ENCODE data around the gene RBMS3. TPM values are rescaled to one million over a fixed set of nuclear protein-coding genes. Genes with fewer than 3 reads are reported as not detected.

RBMS3 gene
- total and polyA plus RNA-seq, 2 experiments from 2014 or later = 3.2 to 7.4 TPM

GRCh38 chr3:29576181-29576580, 295.3 kb downstream of the RBMS3 start:
- no peak for DNase-seq (ENCODE audit: low spot score)
- Histone ChIP-seq H3K4me3 (no peak overlapping the region), H3K27ac (ENCODE audit: low read depth) (no peak overlapping the region), H3K27me3 (ENCODE audit: insufficient read depth) (no peaks in the 10 kb centered on the region), H3K4me1 (ENCODE audit: insufficient read depth) (no peaks in the 10 kb centered on the region), H3K4me2 (no peak overlapping the region), H3F3A (replicated peaks; ENCODE audit: low read depth) (no peaks in the 10 kb centered on the region), H3K9me2 (ENCODE audit: insufficient read depth) (no peaks in the 10 kb centered on the region), H3K79me2 (replicated peaks; ENCODE audit: insufficient read depth) (no peaks in the 10 kb centered on the region), H3K36me3 (ENCODE audit: insufficient read depth) (no peaks in the 10 kb centered on the region), H4K20me1 (replicated peaks; ENCODE audit: insufficient read depth) (no peaks in the 10 kb centered on the region), H2AFZ (no peak overlapping the region)
- no peak for ATAC-seq
- no peaks in the 10 kb centered on the region for H3K27me3 Mint-ChIP-seq (ENCODE audit: insufficient read depth, low read depth, poor library complexity)
- no peak overlapping the region for H3K4me3 Mint-ChIP-seq
- TF ChIP-seq NANOG (IDR thresholded peaks at IDR 0.05; ENCODE audit: borderline replicate concordance) = no peak
- TF ChIP-seq STAT1 (IDR thresholded peaks at IDR 0.05; ENCODE audit: unreplicated experiment) = no peak
- no peak overlapping the region for H3K27ac Mint-ChIP-seq
- H3K9me3 Mint-ChIP-seq = no peaks in the 10 kb centered on the region; the same call in 2 of the 3 replicates
- no peaks in the 10 kb centered on the region for H3K4me1 Mint-ChIP-seq
- no peaks in the 10 kb centered on the region for H3K36me3 Mint-ChIP-seq (ENCODE audit: low read depth)

- Histone ChIP-seq H4K20me1 (replicated peaks; ENCODE audit: insufficient read depth) (no peaks in the 10 kb centered on the region), H3K27me3 (ENCODE audit: insufficient read depth) (no peaks in the 10 kb centered on the region), H3K9me2 (ENCODE audit: insufficient read depth) (no peaks in the 10 kb centered on the region), H3K4me3 (no peak overlapping the region), H3K36me3 (ENCODE audit: insufficient read depth) (no peaks in the 10 kb centered on the region), H2AFZ (no peak overlapping the region), H3K27ac (ENCODE audit: low read depth) (no peak overlapping the region), H3K4me2 (no peak overlapping the region), H3K79me2 (replicated peaks; ENCODE audit: insufficient read depth) (no peaks in the 10 kb centered on the region), H3K4me1 (ENCODE audit: insufficient read depth) (no peaks in the 10 kb centered on the region), H3F3A (replicated peaks; ENCODE audit: low read depth) (no peaks in the 10 kb centered on the region)
- no peak overlapping the region for H3K4me3 Mint-ChIP-seq
- no peaks in the 10 kb centered on the region for H3K4me1 Mint-ChIP-seq
- H3K27ac Mint-ChIP-seq = no peak overlapping the region
- H3K36me3 Mint-ChIP-seq (ENCODE audit: low read depth) = no peaks in the 10 kb centered on the region
- no peak for ATAC-seq
- DNase-seq (ENCODE audit: low spot score) = no peak
- no peaks in the 10 kb centered on the region; the same call in 2 of the 3 replicates for H3K9me3 Mint-ChIP-seq
- TF ChIP-seq ZNF331 (CRISPR knock-in tag; IDR thresholded peaks at IDR 0.05; ENCODE audit: low read depth) = no peak
- TF ChIP-seq EZH2 (IDR thresholded peaks at IDR 0.05; ENCODE audit: low read depth, unreplicated experiment) = no peak
- TF ChIP-seq EZH2phosphoT487 (IDR thresholded peaks at IDR 0.05; ENCODE audit: unreplicated experiment) = no peak
- H3K27me3 Mint-ChIP-seq (ENCODE audit: insufficient read depth, low read depth, poor library complexity) = no peaks in the 10 kb centered on the region
Measured at GRCh38 chr3:29576675-29577074, 295.8 kb downstream of the RBMS3 start.

- H3K36me3 ChIP-seq (ENCODE audit: insufficient read depth) = no peaks in the 10 kb centered on the region
- no peak overlapping the region for H3K27ac Mint-ChIP-seq
- H3K4me2 ChIP-seq = no peak overlapping the region
- H3K27me3 Mint-ChIP-seq (ENCODE audit: insufficient read depth, low read depth, poor library complexity) = no peaks in the 10 kb centered on the region
- no peaks in the 10 kb centered on the region for H3K9me3 Mint-ChIP-seq
- no peaks in the 10 kb centered on the region for H3K4me1 Mint-ChIP-seq
- no peak overlapping the region for H3K4me3 Mint-ChIP-seq
- no peaks in the 10 kb centered on the region for H3K27me3 ChIP-seq (ENCODE audit: insufficient read depth)
- H4K20me1 ChIP-seq (replicated peaks; ENCODE audit: insufficient read depth) = no peaks in the 10 kb centered on the region
- ATAC-seq (no peak), DNase-seq (ENCODE audit: low spot score) (no peak)
- no peaks in the 10 kb centered on the region for H3K9me2 ChIP-seq (ENCODE audit: insufficient read depth)
- no peak overlapping the region for H3K4me3 ChIP-seq
- H3K4me1 ChIP-seq (ENCODE audit: insufficient read depth) = no peaks in the 10 kb centered on the region
- H3K36me3 Mint-ChIP-seq (ENCODE audit: low read depth) = no peaks in the 10 kb centered on the region
- H2AFZ ChIP-seq = no peak overlapping the region
- no peaks in the 10 kb centered on the region for H3K79me2 ChIP-seq (replicated peaks; ENCODE audit: insufficient read depth)
- no peaks in the 10 kb centered on the region for H3F3A ChIP-seq (replicated peaks; ENCODE audit: low read depth)
- H3K27ac ChIP-seq (ENCODE audit: low read depth) = no peak overlapping the region
- TF ChIP-seq ZNF114 (CRISPR knock-in tag; IDR thresholded peaks at IDR 0.05) (no peak), CTCF (conservative IDR thresholded peaks at IDR 0.05; ENCODE audit: low read depth in 2 of 2) (no peak), JUNB (IDR thresholded peaks at IDR 0.05; ENCODE audit: unreplicated experiment) (no peak), STAT1 (IDR thresholded peaks at IDR 0.05; ENCODE audit: unreplicated experiment) (no peak), CREB1 (CRISPR knock-in tag; IDR thresholded peaks at IDR 0.05; ENCODE audit: low read depth) (no peak), NANOG (IDR thresholded peaks at IDR 0.05; ENCODE audit: borderline replicate concordance) (no peak), EZH2phosphoT487 (IDR thresholded peaks at IDR 0.05; ENCODE audit: unreplicated experiment) (no peak), ZNF462 (CRISPR knock-in tag; IDR thresholded peaks at IDR 0.05) (no peak)
Measured at GRCh38 chr3:29577250-29577649, 296.4 kb downstream of the RBMS3 start.
